Purkinje cell (primary cell): ENCODE data around the gene AMTN. TPM values are rescaled to one million over a fixed set of nuclear protein-coding genes. Genes with fewer than 3 reads are reported as not detected.

Experiments used
- polyA plus RNA-seq: library from polyadenylated mRNA; unstranded; fragments of >200 nt; fragmentation: Nextera tagmentation; gene quantifications from 2 replicates; pipeline ENCODE4 v1.2.1, GENCODE V29; 2014

AMTN gene, protein sequence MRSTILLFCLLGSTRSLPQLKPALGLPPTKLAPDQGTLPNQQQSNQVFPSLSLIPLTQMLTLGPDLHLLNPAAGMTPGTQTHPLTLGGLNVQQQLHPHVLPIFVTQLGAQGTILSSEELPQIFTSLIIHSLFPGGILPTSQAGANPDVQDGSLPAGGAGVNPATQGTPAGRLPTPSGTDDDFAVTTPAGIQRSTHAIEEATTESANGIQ
- not detected in 2 replicates for polyA plus RNA-seq

DNA sequence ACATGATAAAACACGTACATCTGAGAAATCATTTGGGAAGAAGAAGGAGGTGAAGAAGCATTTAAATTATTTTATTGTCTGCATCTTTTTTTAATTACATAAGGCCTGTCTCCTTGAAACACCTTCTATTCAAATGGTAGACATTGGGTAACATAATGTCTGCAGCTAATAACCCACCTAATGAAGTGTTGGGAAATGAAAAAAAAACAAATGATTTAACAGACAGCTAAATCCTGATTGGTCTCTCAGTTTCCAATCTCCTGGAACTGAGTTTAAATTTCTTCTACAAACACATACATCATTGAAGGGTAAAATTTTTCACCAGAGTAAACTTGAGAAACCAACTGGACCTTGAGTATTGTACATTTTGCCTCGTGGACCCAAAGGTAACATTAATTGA is at the start of gene AMTN:
Gene AMTN, plus strand, starts transcription at position 301 of the 400 bp plus-strand sequence. CDS start 209 bp downstream, outside the sequence.

DNA sequence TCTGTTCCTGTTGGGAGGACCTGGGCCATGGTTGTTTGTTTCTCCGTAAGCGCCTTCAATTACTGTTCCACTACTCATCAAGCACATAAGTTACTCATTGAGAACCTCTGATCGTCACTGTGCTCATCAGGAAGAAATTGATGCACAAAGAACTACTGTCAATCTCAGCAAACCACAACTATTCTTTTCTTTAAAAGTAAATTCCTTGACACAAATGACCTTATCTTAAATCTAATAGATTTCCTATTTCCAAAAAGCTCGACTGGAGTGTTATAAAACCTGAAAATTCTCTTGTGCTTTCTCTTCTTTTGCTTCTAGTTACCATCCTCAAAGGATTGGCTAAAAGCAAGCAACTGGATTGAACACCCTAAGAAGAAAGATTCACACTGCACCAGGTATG is 46.5 kb upstream of the AMTN start, which contains the start of gene MUC7:
Gene MUC7, plus strand, starts transcription at position 301 of the 400 bp plus-strand sequence. CDS start 1,825 bp downstream, outside the sequence.

Other genes starting within 250 kb of the AMTN start
- gene CABS1, start 183.6 kb upstream of the AMTN start, polyA plus RNA-seq: not detected in 2 replicates
- not detected in 2 replicates for gene SMR3A, start 157.8 kb upstream of the AMTN start, polyA plus RNA-seq
- gene SMR3B, start 135.4 kb upstream of the AMTN start, polyA plus RNA-seq: not detected in 2 replicates
- gene OPRPN, start 120.6 kb upstream of the AMTN start, polyA plus RNA-seq: not detected in 2 replicates
- gene MUC7, start 46.4 kb upstream of the AMTN start, polyA plus RNA-seq: not detected in 2 replicates
- gene AMBN, start 73.7 kb downstream of the AMTN start, polyA plus RNA-seq: not detected in 2 replicates
- not detected in 2 replicates for gene ENAM, start 110.2 kb downstream of the AMTN start, polyA plus RNA-seq
- 0.34 TPM in 1 of 2 replicates, not detected in the other for gene JCHAIN, start 147.9 kb downstream of the AMTN start, polyA plus RNA-seq
- 24.0 and 27.3 TPM in 2 replicates for gene UTP3, start 170.0 kb downstream of the AMTN start, polyA plus RNA-seq
- gene RUFY3, start 203.4 kb downstream of the AMTN start, polyA plus RNA-seq: 146 and 153 TPM in 2 replicates